B cell (primary cell): ENCODE results near the gene MED9. TPM values are rescaled to one million over a fixed set of nuclear protein-coding genes. Genes with fewer than 3 reads are reported as not detected.

Source experiments
- ATAC-seq: fragments of 200-7000 bp; cut with Tn5 transposase; one replicate; pipeline ENCODE4 v1.10.0; 2021; ENCODE audit warnings: low read depth, mild to moderate bottlenecking, moderate number of reproducible peaks, moderate library complexity
- CTCF ChIA-PET: fragments of 350-600 bp; sonication (Branson Sonifier 250); formaldehyde crosslinking; loops from one replicate; lab custom pipeline; 2021; ENCODE audit warnings: antibody characterized with exemption, inconsistent platforms; lab: Charles Lee
- POLR2A ChIA-PET: fragments of 350-600 bp; sonication (Branson Sonifier 250); formaldehyde crosslinking; loops from one replicate; lab custom pipeline; 2021; ENCODE audit warnings: antibody characterized with exemption; lab: Charles Lee
- DNase-seq: peaks from one replicate; pipeline ENCODE4 v3.0.0; 2013
- H2AFZ ChIP-seq: 2 replicates; pipeline ENCODE4 v1.6.1; 2012; ENCODE audit warnings: mild to moderate bottlenecking, low read depth, low read length; ENCODE audit not compliant: insufficient read depth, poor library complexity, severe bottlenecking
- H3K27ac ChIP-seq, 2 donors: 1 replicate in 1 of 2; 2 replicates in 1 of 2; pipeline ENCODE4 v1.5.1; 2012 to 2013; ENCODE audit warnings: low read length in 2 of 2, mild to moderate bottlenecking in 2 of 2, moderate library complexity in 1 of 2
- H3K27me3 ChIP-seq, 4 experiments: fragments of 200-600 bp in 1 of 4; sonication (generic) in 1 of 4; replicated peaks in 1 of 4; 1 replicate in 2 of 4; 2 replicates in 2 of 4; pipeline versions ENCODE4 v1.6.1 to v1.7.0; 2013 to 2016; ENCODE audit warnings: low read length in 3 of 4, mild to moderate bottlenecking in 2 of 4, mixed read lengths in 1 of 4, moderate library complexity in 1 of 4; ENCODE audit not compliant: insufficient read depth in 4 of 4, control insufficient read depth in 3 of 4; ENCODE audit errors: control extremely low read depth in 1 of 4
- H3K36me3 ChIP-seq, 2 experiments: replicated peaks in 1 of 2; 1 replicate in 1 of 2; 2 replicates in 1 of 2; pipeline versions ENCODE4 v1.6.1 to v1.7.1; 2013; ENCODE audit warnings: low read length in 1 of 2; ENCODE audit not compliant: insufficient read depth in 2 of 2, control insufficient read depth in 1 of 2; ENCODE audit errors: control extremely low read depth in 1 of 2, extremely low read depth in 1 of 2
- H3K4me1 ChIP-seq, 2 donors: fragments of 200-600 bp in 1 of 2; sonication (generic) in 1 of 2; 1 replicate in 1 of 2; 2 replicates in 1 of 2; pipeline versions ENCODE4 v1.5.1 to v1.6.1; 2013 to 2017; ENCODE audit warnings: low read length in 2 of 2; ENCODE audit not compliant: control insufficient read depth in 2 of 2, insufficient read depth in 2 of 2
- H3K4me2 ChIP-seq: replicated peaks from 2 replicates; pipeline ENCODE3; 2012; ENCODE audit warnings: mild to moderate bottlenecking, low read depth, low read length; ENCODE audit not compliant: poor library complexity, severe bottlenecking
- H3K4me3 ChIP-seq, 5 experiments: fragments of 200-600 bp in 1 of 5; sonication (generic) in 1 of 5; 1 replicate in 3 of 5; 2 replicates in 2 of 5; pipeline versions ENCODE4 v1.5.1 to v1.7.0; 2011 to 2016; ENCODE audit warnings: low read length in 4 of 5, mild to moderate bottlenecking in 4 of 5, low read depth in 2 of 5, control low read depth in 1 of 5, moderate library complexity in 1 of 5; ENCODE audit not compliant: insufficient read depth in 1 of 5; ENCODE audit errors: control extremely low read depth in 1 of 5, extremely low read depth in 1 of 5
- H3K79me2 ChIP-seq: fragments of 200-600 bp; sonication (generic); one replicate; pipeline ENCODE4 v1.6.0; 2016; ENCODE audit warnings: low read length; ENCODE audit not compliant: control insufficient read depth, insufficient read depth
- H3K9ac ChIP-seq: fragments of 200-600 bp; sonication (generic); 2 replicates; pipeline ENCODE4 v1.6.1; 2017; ENCODE audit warnings: mild to moderate bottlenecking, low read length, moderate library complexity
- H3K9me3 ChIP-seq, 3 donors: one replicate each; pipeline versions ENCODE4 v1.6.1 to v1.7.1; 2013; ENCODE audit warnings: low read length in 2 of 3; ENCODE audit not compliant: control insufficient read depth in 2 of 3, insufficient read depth in 1 of 3; ENCODE audit errors: control extremely low read depth in 1 of 3
- H4K20me1 ChIP-seq: 2 replicates; pipeline ENCODE4 v1.6.0; 2012; ENCODE audit warnings: mild to moderate bottlenecking, low read length; ENCODE audit not compliant: insufficient read depth, control insufficient read depth, poor library complexity, severe bottlenecking
- H3K27ac Mint-ChIP-seq: one replicate; pipeline ENCODE4 v1.8.0; 2021; ENCODE audit warnings: mixed read lengths
- H3K27me3 Mint-ChIP-seq: one replicate; pipeline ENCODE4 v1.8.0; 2021; ENCODE audit warnings: mixed read lengths
- H3K4me1 Mint-ChIP-seq: one replicate; pipeline ENCODE4 v1.8.0; 2021; ENCODE audit warnings: mixed read lengths
- H3K4me3 Mint-ChIP-seq: one replicate; pipeline ENCODE4 v1.8.0; 2021; ENCODE audit warnings: mixed read lengths
- H3K9me3 Mint-ChIP-seq: one replicate; pipeline ENCODE4 v1.8.0; 2022; ENCODE audit warnings: mixed read lengths; ENCODE audit not compliant: insufficient read depth
- CTCF ChIP-seq: fragments of 200-600 bp; IDR thresholded peaks from one replicate; pipeline ENCODE4 v1.8.0; 2022; ENCODE audit warnings: antibody characterized with exemption, mild to moderate bottlenecking
- EZH2 ChIP-seq: IDR thresholded peaks from 2 replicates; pipeline ENCODE4 v1.6.1; 2012; ENCODE audit warnings: borderline replicate concordance, low read depth, mild to moderate bottlenecking, moderate library complexity, low read length; ENCODE audit not compliant: insufficient read depth, poor library complexity, severe bottlenecking
- WGBS: methylation state at CpG from one replicate; pipeline ENCODE4 v1.1.5; 2013; ENCODE audit warnings: missing lambda C conversion rate; ENCODE audit not compliant: insufficient coverage; 5-methylcytosine and 5-hydroxymethylcytosine counted together
- intact Hi-C: fragments of 100-400 bp; cut with micrococcal nuclease; formaldehyde crosslinking; loops from one replicate; pipeline ENCODE4 v1.10.0; 2022
- polyA plus RNA-seq: library from polyadenylated mRNA; depleted of rRNA; stranded (reverse); fragments of >200 nt; gene quantifications from 2 replicates; pipeline ENCODE4 v1.2.3, GENCODE V29; 2012
- total RNA-seq, 2 donors: library from RNA; stranded (reverse); fragments of 120-200 nt in 1 of 2; gene quantifications; 1 replicate in 1 of 2; 2 replicates in 1 of 2; pipeline versions ENCODE4 v1.2.3 to v1.2.4, GENCODE V29; 2013 to 2022

MED9 gene
- total and polyA plus RNA-seq, 2 donors (not counting 1 experiment from before 2014, with no cell fraction given), result 11.6 to 18.9 TPM

DNA sequence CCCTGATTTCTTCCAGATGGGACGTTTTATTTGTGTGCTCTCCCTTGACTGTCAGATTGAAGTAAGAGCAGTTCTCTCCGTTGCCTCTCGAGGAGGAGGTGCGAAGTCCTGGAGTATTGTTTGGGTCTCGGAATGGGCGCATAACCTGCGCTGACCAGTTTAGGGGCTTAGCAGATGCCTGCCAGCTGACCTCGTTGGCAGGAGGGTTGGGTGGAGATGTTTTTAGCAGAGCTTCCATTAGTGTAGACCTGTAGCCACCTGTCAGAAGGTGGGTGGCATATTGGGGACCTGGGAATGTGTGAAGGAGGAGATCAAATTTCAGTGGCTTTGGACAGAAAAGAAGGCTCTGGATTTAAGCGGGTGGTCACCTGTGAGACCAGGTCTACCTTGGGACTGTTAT lies 15.8 kb downstream of the MED9 start:
- POLR2A ChIA-PET, result no interaction called here
- WGBS, result 95% methylated on average over 7 of the region's 9 CpGs
- ATAC-seq (no peak), DNase-seq (no peak)
- Histone ChIP-seq H3K9ac (no peak overlapping the region), H3K9me3 (peaks cover 0 to 5% (median 0%) of the 10 kb centered on the region in 3 donors), H3K4me1 (peaks cover 24% of the 10 kb centered on the region in 2 donors), H3K36me3 (peaks cover 0 to 26% of the 10 kb centered on the region in 2 experiments), H3K4me3 (no peak overlapping the region), H2AFZ (no peak overlapping the region), H4K20me1 (peaks cover 8% of the 10 kb centered on the region), H3K4me2 (no peak overlapping the region), H3K79me2 (no peaks in the 10 kb centered on the region), H3K27me3 (peaks cover 0 to 19% (median 6%) of the 10 kb centered on the region in 4 experiments), H3K27ac (no peak overlapping the region)
- Mint-ChIP-seq H3K27ac (no peak overlapping the region), H3K9me3 (no peaks in the 10 kb centered on the region), H3K4me3 (no peak overlapping the region), H3K4me1 (peaks cover 22% of the 10 kb centered on the region), H3K27me3 (peaks cover 5% of the 10 kb centered on the region)
- TF ChIP-seq EZH2, result no peak
- TF ChIP-seq CTCF, result no peak
- CTCF ChIA-PET, result no interaction called here
- intact Hi-C loops, result no loop called here

- Mint-ChIP-seq H3K4me3 (no peak overlapping the region), H3K27me3 (peaks cover 5% of the 10 kb centered on the region), H3K9me3 (no peaks in the 10 kb centered on the region), H3K27ac (no peak overlapping the region), H3K4me1 (peaks cover 22% of the 10 kb centered on the region)
- ChIA-PET CTCF (no interaction called here), POLR2A (no interaction called here)
- Histone ChIP-seq H3K4me3 (no peak overlapping the region), H3K79me2 (no peaks in the 10 kb centered on the region), H3K9ac (no peak overlapping the region), H3K27ac (no peak overlapping the region), H3K36me3 (peaks cover 0 to 19% of the 10 kb centered on the region in 2 experiments), H3K9me3 (peaks cover 0 to 5% (median 0%) of the 10 kb centered on the region in 3 donors), H3K4me1 (peaks cover 24% of the 10 kb centered on the region in 2 donors), H3K4me2 (no peak overlapping the region), H3K27me3 (peaks cover 0 to 26% (median 6%) of the 10 kb centered on the region in 4 experiments), H4K20me1 (peaks cover 8% of the 10 kb centered on the region), H2AFZ (no peak overlapping the region)
- DNase-seq (no peak), ATAC-seq (no peak)
- whole genome bisulfite sequencing, result 63% methylated on average over 9 of the region's 15 CpGs
- intact Hi-C loops, result no loop called here
- TF ChIP-seq CTCF (no peak), EZH2 (no peak)
Observed at GRCh38 chr17:17493249-17493985, 16.6 kb downstream of the MED9 start.
